ENCODE results near the gene UNC93A. TPM values are rescaled to one million over a fixed set of nuclear protein-coding genes. Genes with fewer than 3 reads are reported as not detected.

The UNC93A gene
- total and polyA plus RNA-seq, 2 donors (not counting 3 experiments of a cell fraction or from before 2014, with no cell fraction given) = not detected

GRCh38 chr6:167342879-167343610 lies 51.9 kb downstream of the UNC93A start:
- Histone ChIP-seq H3K79me2 (ENCODE audit: control insufficient read depth, insufficient read depth, low read length) (no peaks in the 10 kb centered on the region), H3K36me3 (ENCODE audit: control insufficient read depth in 2 of 2, extremely low read depth in 1 of 2, insufficient read depth in 2 of 2, low read length in 2 of 2) (no peaks in the 10 kb centered on the region), H3K4me2 (ENCODE audit: insufficient read depth, low read length) (no peak overlapping the region), H3K27ac (ENCODE audit: insufficient read depth, low read depth, low read length) (no peak overlapping the region), H3K4me1 (ENCODE audit: control insufficient read depth, extremely low read depth, insufficient read depth, low read length) (no peaks in the 10 kb centered on the region), H3K4me3 (replicated peaks in 1 of 3; ENCODE audit: insufficient read depth in 1 of 3, low read depth in 1 of 3, low read length in 3 of 3) (no peak overlapping the region), H3K9ac (replicated peaks; ENCODE audit: extremely low read depth, insufficient read depth, low read length) (no peak overlapping the region), H3K9me3 (replicated peaks; ENCODE audit: control insufficient read depth, insufficient read depth, low read length) (no peaks in the 10 kb centered on the region), H3K27me3 (ENCODE audit: control insufficient read depth in 2 of 2, insufficient read depth in 2 of 2, low read length in 2 of 2) (no peaks in the 10 kb centered on the region), H3K9me1 (replicated peaks; ENCODE audit: control insufficient read depth, extremely low read depth, insufficient read depth, low read length) (no peaks in the 10 kb centered on the region), H4K20me1 (replicated peaks; ENCODE audit: control insufficient read depth, extremely low read depth, insufficient read depth, low read length) (no peaks in the 10 kb centered on the region), H2AFZ (ENCODE audit: low read depth, low read length) (no peak overlapping the region)
- DNase-seq (ENCODE audit: low read depth, low spot score) (no peak), FAIRE-seq (no peak)
- no peak for TF ChIP-seq FOS (IDR thresholded peaks at IDR 0.05; ENCODE audit: borderline replicate concordance, insufficient read depth, low read length)
- BruUV-seq (replicated peaks) = no TSS peak
- CTCF ChIA-PET = interaction anchor here (3.7 kb wide), 1 partner anchor 9 kb away, joined by 14 read pairs; no protein-coding TSS in a partner anchor
- dilution Hi-C loops (cut with MboI; ENCODE audit: extremely low pct_ligation_motif_present, low sequenced_read_pairs) = no loop called here
- intact Hi-C loops (cut with micrococcal nuclease) = no loop called here
- POLR2A ChIA-PET = no interaction called here

GRCh38 chr6:167345348-167345747 lies 54.2 kb downstream of the UNC93A start:
- dilution Hi-C loops (cut with MboI; ENCODE audit: extremely low pct_ligation_motif_present, low sequenced_read_pairs) = no loop called here
- no peak for FAIRE-seq
- no peak overlapping the region for H3K4me2 ChIP-seq (ENCODE audit: insufficient read depth, low read length)
- BruUV-seq (replicated peaks) = no TSS peak
- H3K36me3 ChIP-seq (ENCODE audit: control insufficient read depth in 2 of 2, extremely low read depth in 1 of 2, insufficient read depth in 2 of 2, low read length in 2 of 2) = no peaks in the 10 kb centered on the region
- DNase-seq (ENCODE audit: low read depth, low spot score) = no peak
- no peaks in the 10 kb centered on the region for H4K20me1 ChIP-seq (replicated peaks; ENCODE audit: control insufficient read depth, extremely low read depth, insufficient read depth, low read length)
- CTCF ChIA-PET = no interaction called here
- no peaks in the 10 kb centered on the region for H3K9me1 ChIP-seq (replicated peaks; ENCODE audit: control insufficient read depth, extremely low read depth, insufficient read depth, low read length)
- no peaks in the 10 kb centered on the region for H3K79me2 ChIP-seq (ENCODE audit: control insufficient read depth, insufficient read depth, low read length)
- H3K4me3 ChIP-seq (replicated peaks in 1 of 3; ENCODE audit: insufficient read depth in 1 of 3, low read depth in 1 of 3, low read length in 3 of 3) = no peak overlapping the region
- peaks cover 0 to 5% of the 10 kb centered on the region in 2 experiments for H3K27me3 ChIP-seq (ENCODE audit: control insufficient read depth in 2 of 2, insufficient read depth in 2 of 2, low read length in 2 of 2)
- no peak overlapping the region for H3K27ac ChIP-seq (ENCODE audit: insufficient read depth, low read depth, low read length)
- no peak overlapping the region for H3K9ac ChIP-seq (replicated peaks; ENCODE audit: extremely low read depth, insufficient read depth, low read length)
- H3K9me3 ChIP-seq (replicated peaks; ENCODE audit: control insufficient read depth, insufficient read depth, low read length) = no peaks in the 10 kb centered on the region
- TF ChIP-seq MYC (IDR thresholded peaks at IDR 0.05; ENCODE audit: low read depth, low read length) = no peak
- no peak for TF ChIP-seq POLR2AphosphoS5 (IDR thresholded peaks at IDR 0.05; ENCODE audit: insufficient read depth, low read depth, low read length)
- TF ChIP-seq GATA2 (IDR thresholded peaks at IDR 0.05; ENCODE audit: insufficient read depth, insufficient read length, low read depth, low read length) = no peak
- no peak for TF ChIP-seq POLR2A (IDR thresholded peaks at IDR 0.05; ENCODE audit: low read depth, low read length)
- TF ChIP-seq MAX (IDR thresholded peaks at IDR 0.05; ENCODE audit: insufficient read depth, insufficient read length) = no peak
- TF ChIP-seq CTCF (IDR thresholded peaks at IDR 0.05; ENCODE audit: extremely low read depth in 1 of 2, insufficient read depth in 1 of 2, low read depth in 1 of 2, low read length in 2 of 2) = no peak
- no peak for TF ChIP-seq EZH2 (IDR thresholded peaks at IDR 0.05; ENCODE audit: borderline replicate concordance, low read depth, low read length, severe bottlenecking)
- no peak for TF ChIP-seq FOS (IDR thresholded peaks at IDR 0.05; ENCODE audit: borderline replicate concordance, insufficient read depth, low read length)
- TF ChIP-seq JUN (IDR thresholded peaks at IDR 0.05; ENCODE audit: borderline replicate concordance, insufficient read depth, insufficient read length, low read depth) = no peak
- no peak overlapping the region for H2AFZ ChIP-seq (ENCODE audit: low read depth, low read length)
- POLR2A ChIA-PET = no interaction called here
- no peaks in the 10 kb centered on the region for H3K4me1 ChIP-seq (ENCODE audit: control insufficient read depth, extremely low read depth, insufficient read depth, low read length)
- intact Hi-C loops (cut with micrococcal nuclease) = no loop called here
